ENCODE results near the gene C1orf87.

DNA sequence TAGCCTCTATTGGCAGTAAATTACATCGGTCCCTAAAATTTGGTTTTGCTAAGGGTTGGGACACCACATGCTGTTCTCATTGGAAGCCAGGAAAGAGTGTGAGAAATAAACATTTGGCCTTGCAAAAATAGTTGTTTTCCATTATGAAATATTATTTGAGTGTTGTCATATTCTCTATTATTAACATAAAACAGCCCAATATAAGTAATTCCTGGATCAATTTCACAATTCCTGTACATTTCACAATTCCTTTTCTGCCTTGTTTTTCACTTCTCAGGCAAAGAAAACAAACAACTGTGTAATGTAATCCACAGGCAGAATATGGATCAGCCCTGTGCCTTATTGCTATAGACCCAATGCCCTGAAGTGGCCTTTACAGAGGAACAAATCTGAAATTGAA, 40.5 kb downstream of the C1orf87 start:
- TF ChIP-seq, protein P1, sequence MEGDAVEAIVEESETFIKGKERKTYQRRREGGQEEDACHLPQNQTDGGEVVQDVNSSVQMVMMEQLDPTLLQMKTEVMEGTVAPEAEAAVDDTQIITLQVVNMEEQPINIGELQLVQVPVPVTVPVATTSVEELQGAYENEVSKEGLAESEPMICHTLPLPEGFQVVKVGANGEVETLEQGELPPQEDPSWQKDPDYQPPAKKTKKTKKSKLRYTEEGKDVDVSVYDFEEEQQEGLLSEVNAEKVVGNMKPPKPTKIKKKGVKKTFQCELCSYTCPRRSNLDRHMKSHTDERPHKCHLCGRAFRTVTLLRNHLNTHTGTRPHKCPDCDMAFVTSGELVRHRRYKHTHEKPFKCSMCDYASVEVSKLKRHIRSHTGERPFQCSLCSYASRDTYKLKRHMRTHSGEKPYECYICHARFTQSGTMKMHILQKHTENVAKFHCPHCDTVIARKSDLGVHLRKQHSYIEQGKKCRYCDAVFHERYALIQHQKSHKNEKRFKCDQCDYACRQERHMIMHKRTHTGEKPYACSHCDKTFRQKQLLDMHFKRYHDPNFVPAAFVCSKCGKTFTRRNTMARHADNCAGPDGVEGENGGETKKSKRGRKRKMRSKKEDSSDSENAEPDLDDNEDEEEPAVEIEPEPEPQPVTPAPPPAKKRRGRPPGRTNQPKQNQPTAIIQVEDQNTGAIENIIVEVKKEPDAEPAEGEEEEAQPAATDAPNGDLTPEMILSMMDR (tag by site-specific recombination; IDR thresholded peaks at IDR 0.05) = no peak
- TF ChIP-seq ZNF837 (tag by site-specific recombination; IDR thresholded peaks at IDR 0.05) (no peak), KLF10 (tag by site-specific recombination; IDR thresholded peaks at IDR 0.05) (no peak), ZNF843 (tag by site-specific recombination; IDR thresholded peaks at IDR 0.05) (no peak), ELK4 (IDR thresholded peaks at IDR 0.05; ENCODE audit: borderline replicate concordance, low read depth, low read length) (no peak), KLF16 (tag by site-specific recombination; IDR thresholded peaks at IDR 0.05) (no peak), ZNF121 (tag by site-specific recombination; IDR thresholded peaks at IDR 0.05) (no peak), ZNF416 (tag by site-specific recombination; IDR thresholded peaks at IDR 0.05) (no peak), ZNF404 (tag by site-specific recombination; IDR thresholded peaks at IDR 0.05) (no peak)

Measured in HEK293 (cell line).